WTC11 (cell line): Measurements from ENCODE around the gene MORN4.

Experiments
- CREB1 ChIP-seq: sonication (generic); formaldehyde crosslinking; IDR thresholded peaks from 2 replicates; pipeline ENCODE4 v1.8.0; 2023; ENCODE audit warnings: mild to moderate bottlenecking, missing genetic modification reagents
- CREM ChIP-seq: sonication (generic); formaldehyde crosslinking; IDR thresholded peaks from 2 replicates; pipeline ENCODE4 v1.8.1; 2022; ENCODE audit warnings: mild to moderate bottlenecking, missing genetic modification reagents, moderate library complexity
- FOXK1 ChIP-seq: sonication (generic); formaldehyde crosslinking; IDR thresholded peaks from 2 replicates; pipeline ENCODE4 v1.8.0; 2022; ENCODE audit warnings: mild to moderate bottlenecking, moderate library complexity, missing genetic modification reagents
- JUN ChIP-seq: sonication (generic); formaldehyde crosslinking; IDR thresholded peaks from 2 replicates; pipeline ENCODE4 v1.8.0; 2023; ENCODE audit warnings: mild to moderate bottlenecking, missing genetic modification reagents
- NR3C1 ChIP-seq: sonication (generic); formaldehyde crosslinking; conservative IDR thresholded peaks from 2 replicates; pipeline ENCODE4 v1.8.1; 2023; ENCODE audit warnings: low read depth, mild to moderate bottlenecking, missing genetic modification reagents
- RELA ChIP-seq: sonication (generic); formaldehyde crosslinking; IDR thresholded peaks from 2 replicates; pipeline ENCODE4 v1.8.1; 2022; ENCODE audit warnings: missing genetic modification reagents, mild to moderate bottlenecking, borderline replicate concordance
- TEAD4 ChIP-seq: sonication (generic); formaldehyde crosslinking; IDR thresholded peaks from 2 replicates; pipeline ENCODE4 v1.8.0; 2022; ENCODE audit warnings: mild to moderate bottlenecking, missing genetic modification reagents
- ZNF121 ChIP-seq: sonication (generic); formaldehyde crosslinking; IDR thresholded peaks from 2 replicates; pipeline ENCODE4 v1.8.0; 2023; ENCODE audit warnings: missing genetic modification reagents
- TF ChIP-seq, protein P1 (sequence below): sonication (generic); formaldehyde crosslinking; IDR thresholded peaks from 2 replicates; pipeline ENCODE4 v1.8.0; 2023; ENCODE audit warnings: missing genetic modification reagents
- TF ChIP-seq, protein P2 (sequence below): fragments of 200-600 bp; IDR thresholded peaks from 2 replicates; pipeline ENCODE4 v1.8.0; 2022; ENCODE audit warnings: antibody characterized with exemption

DNA sequence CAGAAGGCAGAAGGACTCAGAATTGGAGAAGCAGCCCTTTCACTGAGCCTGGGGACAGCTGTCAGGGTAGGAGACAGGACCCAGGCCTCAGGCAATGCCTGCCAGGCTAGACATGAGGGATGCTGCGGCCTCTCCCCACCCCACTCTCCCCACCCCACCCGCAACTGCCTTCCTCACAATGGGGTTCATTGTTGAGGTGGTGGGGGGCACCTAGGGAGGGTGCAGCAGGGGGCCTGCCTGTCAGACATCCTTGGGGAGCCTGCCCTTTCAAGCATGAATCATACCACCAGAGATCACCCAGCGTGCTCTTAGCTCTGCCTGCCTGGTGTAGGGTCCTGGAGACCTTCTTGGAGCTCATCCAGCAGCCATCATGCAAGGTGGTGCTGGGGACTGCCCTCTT lies 43.8 kb downstream of the MORN4 start, which contains the start of gene C10orf62:
- TF ChIP-seq, protein P1, sequence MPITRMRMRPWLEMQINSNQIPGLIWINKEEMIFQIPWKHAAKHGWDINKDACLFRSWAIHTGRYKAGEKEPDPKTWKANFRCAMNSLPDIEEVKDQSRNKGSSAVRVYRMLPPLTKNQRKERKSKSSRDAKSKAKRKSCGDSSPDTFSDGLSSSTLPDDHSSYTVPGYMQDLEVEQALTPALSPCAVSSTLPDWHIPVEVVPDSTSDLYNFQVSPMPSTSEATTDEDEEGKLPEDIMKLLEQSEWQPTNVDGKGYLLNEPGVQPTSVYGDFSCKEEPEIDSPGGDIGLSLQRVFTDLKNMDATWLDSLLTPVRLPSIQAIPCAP, result no peak
- TF ChIP-seq CREB1 (CRISPR knock-in tag) (no peak), JUN (CRISPR knock-in tag) (no peak), ZNF121 (CRISPR knock-in tag) (no peak), NR3C1 (CRISPR knock-in tag) (no peak), CREM (no peak), TEAD4 (no peak), RELA (CRISPR knock-in tag) (no peak), FOXK1 (CRISPR knock-in tag) (no peak)
- TF ChIP-seq, protein P2, sequence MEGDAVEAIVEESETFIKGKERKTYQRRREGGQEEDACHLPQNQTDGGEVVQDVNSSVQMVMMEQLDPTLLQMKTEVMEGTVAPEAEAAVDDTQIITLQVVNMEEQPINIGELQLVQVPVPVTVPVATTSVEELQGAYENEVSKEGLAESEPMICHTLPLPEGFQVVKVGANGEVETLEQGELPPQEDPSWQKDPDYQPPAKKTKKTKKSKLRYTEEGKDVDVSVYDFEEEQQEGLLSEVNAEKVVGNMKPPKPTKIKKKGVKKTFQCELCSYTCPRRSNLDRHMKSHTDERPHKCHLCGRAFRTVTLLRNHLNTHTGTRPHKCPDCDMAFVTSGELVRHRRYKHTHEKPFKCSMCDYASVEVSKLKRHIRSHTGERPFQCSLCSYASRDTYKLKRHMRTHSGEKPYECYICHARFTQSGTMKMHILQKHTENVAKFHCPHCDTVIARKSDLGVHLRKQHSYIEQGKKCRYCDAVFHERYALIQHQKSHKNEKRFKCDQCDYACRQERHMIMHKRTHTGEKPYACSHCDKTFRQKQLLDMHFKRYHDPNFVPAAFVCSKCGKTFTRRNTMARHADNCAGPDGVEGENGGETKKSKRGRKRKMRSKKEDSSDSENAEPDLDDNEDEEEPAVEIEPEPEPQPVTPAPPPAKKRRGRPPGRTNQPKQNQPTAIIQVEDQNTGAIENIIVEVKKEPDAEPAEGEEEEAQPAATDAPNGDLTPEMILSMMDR, result no peak
